Globus pallidus (tissue), 1 donor: ENCODE measurements around the gene CANT1.
"Not testable (repeated sequence)": the region's sequence is repeated elsewhere in the genome, so short reads cannot be mapped to it uniquely, and the experiment has no call there.

Experiments
- DNase-seq: peaks from one replicate; pipeline ENCODE4 v3.0.0-alpha.2; 2015; ENCODE audit warnings: low spot score

The CANT1 gene

GRCh38 chr17:79027274-79027924, 17.8 kb upstream of the CANT1 start:
- DNase-seq = no peak

- no peak for DNase-seq
Measured at GRCh38 chr17:79026376-79027273, 17.1 kb upstream of the CANT1 start.

GRCh38 chr17:79024901-79025737, 15.6 kb upstream of the CANT1 start:
- no peak for DNase-seq

GRCh38 chr17:79023886-79024771, 14.6 kb upstream of the CANT1 start, which contains the start of gene C1QTNF1:
C1QTNF1 (plus strand) TSS chr17:79024169; CDS start chr17:79043969, 19,800 bp downstream.
- DNase-seq = no peak

GRCh38 chr17:79023180-79023705, 13.7 kb upstream of the CANT1 start:
- DNase-seq = no peak

GRCh38 chr17:79022507-79022991, 13.0 kb upstream of the CANT1 start:
- DNase-seq = no peak

GRCh38 chr17:79021929-79022328, 12.4 kb upstream of the CANT1 start:
- not testable (repeated sequence) for DNase-seq

GRCh38 chr17:79020631-79021301, 11.2 kb upstream of the CANT1 start:
- DNase-seq = no peak

GRCh38 chr17:79019632-79020584, 10.3 kb upstream of the CANT1 start:
- DNase-seq = no peak

- DNase-seq = no peak
Measured at GRCh38 chr17:79019261-79019631, 9.7 kb upstream of the CANT1 start.

GRCh38 chr17:79018370-79018695, 8.8 kb upstream of the CANT1 start:
- no peak for DNase-seq

- DNase-seq = no peak
Measured at GRCh38 chr17:79017546-79018369, 8.2 kb upstream of the CANT1 start.

- DNase-seq = no peak
Measured at GRCh38 chr17:79014158-79014758, 4.7 kb upstream of the CANT1 start.

GRCh38 chr17:79012563-79013134, 3.1 kb upstream of the CANT1 start:
- no peak for DNase-seq

- no peak for DNase-seq
Measured at GRCh38 chr17:79011451-79012147, 2.0 kb upstream of the CANT1 start.

GRCh38 chr17:79010304-79010646, 711 bp upstream of the CANT1 start:
- no peak for DNase-seq
